Lower lobe of right lung (tissue), 1 donor: ENCODE measurements around the gene C17orf78. TPM values are rescaled to one million over a fixed set of nuclear protein-coding genes. Genes with fewer than 3 reads are reported as not detected.

ENCODE experiments used
- total RNA-seq: library from RNA; stranded (reverse); fragmentation: NEBNext Ultra II Directional; extraction: Animal tissue kit (Norgen Biotek cat#: 25700); gene quantifications from one replicate; pipeline ENCODE4 v1.2.1, GENCODE V29; 2021
- donor health status: DM: no; HTN: yes; CAD: no; lungs with severe emphysema.

Gene C17orf78
- total RNA-seq, 1 donor from 2014 or later, result not detected

Other genes starting within 250 kb of the C17orf78 start
- 132 TPM for gene ACACA, start 30.9 kb downstream of the C17orf78 start, total RNA-seq
- 20.5 TPM for gene TADA2A, start 30.9 kb downstream of the C17orf78 start, total RNA-seq
- gene DUSP14, start 113.9 kb downstream of the C17orf78 start, total RNA-seq, result 7.7 TPM
- 39.7 TPM for gene SYNRG, start 233.4 kb downstream of the C17orf78 start, total RNA-seq